GM18499 (cell line): ENCODE data around the gene OR2H1.

Experiments used
- ATAC-seq: cut with Tn5 transposase; IDR thresholded peaks from one replicate; pipeline ENCODE4 v1.9.1; 2021; ENCODE audit warnings: moderate number of reproducible peaks; ENCODE audit not compliant: insufficient read depth, unreplicated experiment

The OR2H1 gene

DNA sequence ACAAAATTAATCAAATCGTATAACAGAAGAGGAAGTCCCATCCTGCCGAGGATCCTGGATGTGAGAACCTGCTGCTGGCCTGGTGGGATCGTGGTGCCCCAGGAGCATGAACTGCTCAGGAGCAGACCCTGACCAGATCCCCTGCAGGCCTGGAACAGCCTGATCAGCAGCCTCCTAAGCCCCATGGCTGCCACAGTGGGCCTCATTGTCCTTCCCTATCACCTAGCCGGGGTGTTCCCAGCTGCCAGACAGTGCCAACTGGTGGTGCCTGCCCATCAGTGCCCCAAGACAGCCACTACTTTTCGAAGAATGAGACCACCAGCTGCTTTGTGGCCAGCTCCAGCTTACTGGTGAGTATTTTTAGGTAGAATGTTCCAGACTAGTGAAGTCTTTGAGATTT is 50.4 kb downstream of the OR2H1 start:
- ATAC-seq = no peak

DNA sequence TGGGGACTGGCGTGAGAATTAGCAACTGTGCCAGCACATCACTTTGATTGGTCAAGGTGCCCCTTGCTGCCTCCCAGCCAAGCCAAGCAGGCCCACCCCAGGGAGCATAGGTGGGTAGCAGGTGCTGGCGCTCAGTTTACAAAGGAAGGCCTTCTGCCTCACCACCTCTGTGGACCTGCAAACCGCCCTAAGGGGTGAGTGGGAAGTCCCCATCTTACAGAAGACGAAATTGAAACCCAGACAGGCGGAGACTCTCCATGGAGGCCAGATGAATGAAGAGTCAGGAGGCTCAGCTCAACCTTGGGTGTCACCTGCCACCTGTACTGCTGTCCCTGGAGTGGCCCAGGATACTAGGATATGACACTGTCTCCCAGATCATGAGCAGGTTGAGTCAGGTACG is 52.3 kb downstream of the OR2H1 start:
- peak; percentile 63 for ATAC-seq

DNA sequence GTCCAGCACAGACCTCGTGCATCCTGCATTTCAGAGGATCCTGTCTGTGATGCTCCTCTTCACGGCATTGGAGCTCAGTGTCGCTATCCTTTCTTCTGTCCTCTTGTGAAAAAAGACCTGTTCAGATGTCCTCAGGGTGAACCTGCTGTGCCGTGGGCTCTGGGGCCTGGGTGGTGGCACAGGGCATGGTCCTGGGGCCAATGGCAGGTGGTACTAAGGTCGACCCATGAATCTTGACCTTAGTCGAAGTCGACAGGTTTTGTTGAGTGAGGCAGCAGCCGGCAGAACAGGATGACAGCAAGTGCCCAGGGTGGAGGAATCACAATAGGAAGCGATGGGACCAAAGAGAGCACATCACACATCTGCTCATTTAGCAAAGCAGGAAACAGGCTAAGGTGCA is 52.8 kb downstream of the OR2H1 start:
- ATAC-seq = no peak

DNA sequence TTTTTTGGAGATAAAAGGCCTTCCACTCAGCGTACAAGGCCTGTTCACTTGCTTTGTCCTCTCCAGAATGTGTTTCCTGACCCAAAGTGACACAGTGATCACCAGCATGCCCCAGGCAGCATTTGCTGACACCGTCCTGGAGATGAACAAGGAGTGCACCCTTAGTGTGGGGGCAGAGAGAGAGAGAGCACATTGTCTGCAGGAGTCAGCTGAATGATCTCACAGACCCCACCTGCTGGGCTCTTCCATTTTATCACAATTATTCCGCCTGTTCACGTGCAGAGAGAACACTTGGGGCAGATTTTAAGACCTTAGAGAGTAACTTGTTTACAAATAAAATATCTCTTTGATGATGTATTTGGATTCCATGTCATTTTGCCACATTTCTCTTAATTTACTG is 53.2 kb downstream of the OR2H1 start:
- no peak for ATAC-seq

GRCh38 chr6:29510746-29511300 is 53.9 kb downstream of the OR2H1 start:
- no peak for ATAC-seq
